HG03565 (cell line): Measurements from ENCODE around the gene ADNP.

ENCODE experiments used
- ATAC-seq: cut with Tn5 transposase; IDR thresholded peaks from one replicate; pipeline ENCODE4 v1.9.1; 2021; ENCODE audit warnings: mild to moderate bottlenecking, moderate library complexity; ENCODE audit not compliant: unreplicated experiment

Gene ADNP

GRCh38 chr20:50852085-50852484 is 79.2 kb downstream of the ADNP start:
- no peak for ATAC-seq

- no peak for ATAC-seq
Observed at GRCh38 chr20:50850721-50851286, 80.4 kb downstream of the ADNP start.

DNA sequence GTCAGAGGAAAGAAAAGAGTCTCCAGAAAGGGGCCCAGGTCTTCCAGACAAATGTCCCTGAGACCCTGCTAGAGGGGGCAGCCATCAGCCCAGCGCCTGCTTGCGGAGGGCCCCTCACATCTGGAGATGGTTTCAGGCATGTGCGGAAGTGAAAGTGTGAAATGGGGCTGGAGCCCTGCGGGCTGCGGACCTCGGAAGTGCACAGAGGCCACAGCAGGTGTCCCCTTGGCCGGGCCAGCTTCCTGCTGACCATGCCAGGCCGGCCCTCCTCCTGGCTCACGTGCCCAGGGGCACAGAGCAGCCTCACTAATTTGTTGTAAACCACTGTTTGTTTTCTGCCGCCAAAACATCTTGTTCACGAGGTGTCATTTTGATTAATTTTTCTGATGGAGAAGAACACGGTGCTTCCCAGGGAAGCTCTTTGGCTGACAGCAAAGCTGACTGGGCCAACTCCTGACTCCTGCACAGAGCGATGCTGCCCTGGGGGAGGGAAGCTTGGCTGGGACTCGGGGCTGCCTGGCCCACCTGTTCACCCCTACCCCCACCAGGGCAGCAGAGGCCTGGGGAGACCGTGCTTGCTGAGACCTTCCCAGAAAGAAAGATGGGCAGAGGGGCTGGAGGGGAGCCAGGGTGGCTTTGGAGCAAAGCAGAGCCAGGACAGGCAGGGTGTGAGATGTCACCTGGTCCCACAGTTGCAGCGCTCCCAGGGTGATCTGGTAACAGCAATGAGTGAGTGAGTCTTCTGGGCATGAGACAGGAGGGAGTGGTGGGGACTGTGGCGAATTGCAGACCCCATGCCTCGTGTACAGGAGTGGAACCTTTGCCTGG is 82.2 kb downstream of the ADNP start:
- no peak for ATAC-seq

DNA sequence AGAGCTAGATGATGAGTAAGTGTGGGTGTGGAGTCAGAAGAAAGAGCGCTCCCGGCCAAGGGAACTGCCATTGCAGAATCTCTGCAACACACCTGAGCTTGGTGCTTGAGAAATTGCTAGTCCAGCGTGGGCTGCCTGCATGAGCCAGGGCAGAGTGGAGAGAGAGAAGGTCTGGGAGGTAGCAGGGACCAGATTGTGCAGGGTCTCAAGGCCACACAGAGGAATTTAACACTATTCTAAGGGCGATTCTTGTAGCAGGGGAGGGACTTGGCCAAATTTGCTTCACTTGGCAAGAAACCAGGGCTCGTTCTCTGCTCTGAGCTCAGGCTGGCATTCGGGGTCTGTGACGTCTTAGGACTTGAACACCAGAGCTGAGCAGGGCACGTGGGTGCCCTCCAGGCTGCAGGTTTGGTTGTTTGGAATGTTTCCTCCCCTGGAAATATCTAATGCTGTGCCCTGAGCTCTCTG is 82.9 kb downstream of the ADNP start:
- ATAC-seq, result no peak

GRCh38 chr20:50845566-50846215 is 85.5 kb downstream of the ADNP start:
- ATAC-seq, result no peak

DNA sequence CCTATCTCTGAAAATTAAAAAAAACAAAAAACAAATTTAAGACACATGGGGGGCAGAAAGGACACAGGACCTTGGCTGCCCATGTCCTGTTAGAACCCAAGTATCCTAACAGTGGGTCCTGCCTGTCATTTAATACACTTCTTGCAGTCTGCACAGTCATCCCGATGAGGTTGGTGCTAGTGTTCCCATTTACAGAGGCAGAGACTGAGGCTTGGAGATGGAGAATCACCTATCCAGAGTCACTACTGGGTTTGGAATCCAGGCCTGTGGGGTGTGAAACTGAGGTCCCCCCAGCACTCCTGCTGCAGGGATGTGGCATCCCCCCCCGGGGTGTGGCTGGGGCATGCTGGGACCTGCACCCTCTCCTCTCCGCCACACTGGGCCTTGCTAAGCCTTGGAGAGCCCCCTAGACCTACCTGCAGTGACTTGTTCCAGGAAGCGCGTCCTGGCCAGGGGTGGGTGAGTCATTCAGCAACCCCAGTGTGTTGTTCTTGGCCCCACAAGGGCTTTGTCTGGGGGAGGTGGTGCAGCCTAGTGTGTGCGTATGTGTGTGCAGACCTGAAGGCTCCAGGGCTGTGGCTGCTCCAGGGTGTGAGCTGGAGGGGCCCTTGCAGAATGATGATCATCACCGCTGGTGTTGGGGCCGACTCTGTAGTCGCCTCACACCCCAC is 86.7 kb downstream of the ADNP start:
- ATAC-seq, result peak; percentile 94

DNA sequence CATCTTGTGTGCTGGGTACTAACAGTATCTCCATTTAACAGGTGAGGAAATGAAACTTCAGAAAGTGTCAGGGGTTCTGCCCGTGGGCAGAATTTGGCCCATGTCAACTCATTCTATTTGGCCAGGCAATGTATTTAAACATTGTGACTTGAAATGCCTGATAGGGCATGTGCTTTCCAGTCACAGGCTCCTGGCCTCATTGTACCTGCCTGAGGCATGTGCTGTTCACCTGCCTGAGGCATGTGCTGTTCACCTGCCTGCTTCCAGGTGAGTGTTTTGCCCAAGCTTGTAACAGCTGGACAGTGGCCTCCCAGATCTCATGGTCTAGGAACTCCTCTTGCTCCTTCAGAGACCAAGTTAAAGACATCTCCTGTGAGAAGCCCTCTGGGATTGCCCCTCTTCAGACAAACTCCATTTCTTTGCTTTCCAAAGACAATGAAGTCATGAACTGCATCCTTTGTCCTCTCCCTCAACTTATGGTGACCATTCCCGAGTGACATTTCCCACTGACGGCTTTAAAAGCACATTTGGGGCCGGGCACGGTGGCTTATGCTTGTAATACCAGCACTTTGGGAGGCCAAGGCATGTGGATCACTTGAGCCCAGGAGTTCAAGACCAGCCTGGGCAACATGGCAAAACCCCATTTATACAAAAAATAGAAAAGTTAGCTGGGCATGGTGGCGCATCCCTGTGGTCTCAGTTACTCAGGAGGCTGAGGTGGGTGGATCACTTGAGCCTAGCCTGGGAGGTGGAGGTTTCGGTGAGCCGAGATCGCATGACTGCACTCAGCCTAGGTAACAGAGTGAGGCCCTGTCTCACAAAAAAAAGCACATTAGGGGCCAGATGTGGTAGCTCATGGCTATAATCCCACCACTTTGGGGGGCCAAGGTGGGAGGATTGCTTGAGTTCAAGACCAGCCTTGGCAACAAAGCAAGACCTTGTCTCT is 87.6 kb downstream of the ADNP start:
- no peak for ATAC-seq

DNA sequence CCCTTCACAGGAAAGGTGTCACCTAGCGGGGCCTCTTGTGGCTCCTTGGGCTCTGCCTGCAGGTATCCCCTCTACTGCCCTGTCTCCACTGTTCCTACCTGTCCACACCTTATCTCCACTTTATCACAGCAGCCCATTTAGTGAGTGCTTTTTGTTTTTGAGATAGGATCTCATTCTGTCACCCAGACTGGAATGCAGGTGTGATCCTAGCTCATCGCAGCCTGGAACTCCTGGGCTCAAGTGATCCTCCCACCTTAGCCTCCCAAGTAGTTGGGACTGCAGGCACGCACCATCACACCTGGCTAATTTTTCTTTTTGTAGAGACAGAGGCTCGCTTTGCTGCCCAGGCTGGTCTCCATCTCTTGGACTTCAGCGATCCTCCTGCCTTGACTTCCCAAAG is 88.4 kb downstream of the ADNP start:
- no peak for ATAC-seq
